GM21367 (cell line): ENCODE measurements around the gene HHATL.

Experiments used
- ATAC-seq: cut with Tn5 transposase; IDR thresholded peaks from one replicate; pipeline ENCODE4 v1.9.1; 2021; ENCODE audit not compliant: unreplicated experiment

HHATL gene

GRCh38 chr3:42654331-42655201 lies 48.0 kb downstream of the HHATL start:
- ATAC-seq, result no peak

- ATAC-seq, result no peak
Observed at GRCh38 chr3:42653560-42654330, 48.9 kb downstream of the HHATL start, which contains the start of gene ZBTB47. Gene ZBTB47 (plus strand): TSS chr3:42653697. CDS start chr3:42658356, 4,659 bp downstream.

- no peak for ATAC-seq
Observed at GRCh38 chr3:42653303-42653559, 49.4 kb downstream of the HHATL start.

- peak; percentile 56 for ATAC-seq
Observed at GRCh38 chr3:42652611-42653302, 49.8 kb downstream of the HHATL start.

GRCh38 chr3:42652251-42652610 lies 50.4 kb downstream of the HHATL start:
- peak; percentile 3 for ATAC-seq

- ATAC-seq, result no peak
Observed at GRCh38 chr3:42651248-42652091, 51.1 kb downstream of the HHATL start.

- ATAC-seq, result no peak
Observed at GRCh38 chr3:42649783-42650182, 52.8 kb downstream of the HHATL start.

- ATAC-seq, result no peak
Observed at GRCh38 chr3:42649006-42649405, 53.6 kb downstream of the HHATL start.

GRCh38 chr3:42647821-42648459 lies 54.7 kb downstream of the HHATL start:
- ATAC-seq, result no peak
